Measurements from ENCODE around the gene CSNK2A1.

CSNK2A1 gene

GRCh38 chr20:427849-428657 is 115.5 kb downstream of the CSNK2A1 start:
- DNase-seq: no peak

GRCh38 chr20:427401-427800 is 116.2 kb downstream of the CSNK2A1 start:
- no peak for DNase-seq

- no peak for DNase-seq
Observed at GRCh38 chr20:426566-426965, 117.0 kb downstream of the CSNK2A1 start.

Measured in stimulated activated CD4-positive, alpha-beta T cell treated with anti-CD3 and anti-CD28 coated beads, Interleukin-12 subunit alpha, Interleukin-12 subunit beta, amount 100 ng/mL, for 4 hours (primary cell).